H1 (cell line): Measurements from ENCODE around the gene NDUFS3. TPM values are rescaled to one million over a fixed set of nuclear protein-coding genes. Genes with fewer than 3 reads are reported as not detected.

Experiments used
- NRF1 ChIP-seq: IDR thresholded peaks from 2 replicates; pipeline ENCODE4 v1.6.1; 2011; ENCODE audit warnings: mild to moderate bottlenecking, low read depth, low read length, improper control_type of control experiment
- RFX5 ChIP-seq: IDR thresholded peaks from 2 replicates; pipeline ENCODE4 v1.6.1; 2011; ENCODE audit warnings: low read depth, low read length, improper control_type of control experiment, borderline replicate concordance
- TAF1 ChIP-seq: IDR thresholded peaks from 2 replicates; pipeline ENCODE4 v1.6.1; 2011; ENCODE audit warnings: mild to moderate bottlenecking, low read depth, low read length
- polyA plus RNA-seq, 7 experiments: library from polyadenylated mRNA; depleted of rRNA in 3 of 7; stranded (reverse) in 5 of 7; unstranded in 2 of 7; fragments of >200 nt in 5 of 7; fragments of 200-250 nt in 2 of 7; gene quantifications; 1 replicate in 5 of 7; 2 replicates in 1 of 7; 4 replicates in 1 of 7; pipeline versions ENCODE4 v1.2.1 to v1.2.3, GENCODE V29; 2011 to 2013; ENCODE audit warnings: missing spikeins in 2 of 7, mixed read lengths in 2 of 7
- total RNA-seq: library from RNA; stranded (reverse); fragmentation: NEBNext Ultra II Directional; extraction: Animal tissue kit (Norgen Biotek cat#: 25700); gene quantifications from 2 replicates; pipeline ENCODE4 v1.2.1, GENCODE V29; 2021

Gene NDUFS3
- total and polyA plus RNA-seq, 2 of the 8 experiments (the other 6 are each of a cell fraction or from before 2014, with no cell fraction given): 135 to 241 TPM

- TF ChIP-seq RFX5: no peak
- TF ChIP-seq NRF1: no peak
- TF ChIP-seq TAF1: no peak
Observed at GRCh38 chr11:47628026-47628425, 49.2 kb downstream of the NDUFS3 start (continued).
